Measurements from ENCODE around the gene SCRN1.
"Not testable (repeated sequence)": the region's sequence is repeated elsewhere in the genome, so short reads cannot be mapped to it uniquely, and the experiment has no call there.

Gene SCRN1

DNA sequence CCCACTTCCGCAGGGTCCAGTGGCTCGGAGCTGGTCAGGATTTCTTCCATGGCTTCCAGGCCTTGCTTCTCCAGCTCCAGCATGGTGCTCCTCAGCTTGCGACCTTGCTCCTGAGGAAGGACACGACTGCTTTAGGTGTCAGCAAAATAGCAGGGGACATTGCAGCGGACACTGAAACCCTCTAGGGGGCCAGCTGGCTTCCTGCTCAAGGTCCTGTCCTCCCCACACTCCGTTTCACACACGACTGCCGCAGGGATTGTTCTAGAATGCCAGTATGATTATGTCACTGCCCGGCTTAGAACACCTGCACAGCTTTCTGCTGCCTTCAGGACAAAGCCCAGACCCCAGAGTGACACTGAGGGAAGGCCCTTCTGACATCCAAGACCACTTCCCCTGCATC lies 65.6 kb downstream of the SCRN1 start:
- no peak for DNase-seq

DNA sequence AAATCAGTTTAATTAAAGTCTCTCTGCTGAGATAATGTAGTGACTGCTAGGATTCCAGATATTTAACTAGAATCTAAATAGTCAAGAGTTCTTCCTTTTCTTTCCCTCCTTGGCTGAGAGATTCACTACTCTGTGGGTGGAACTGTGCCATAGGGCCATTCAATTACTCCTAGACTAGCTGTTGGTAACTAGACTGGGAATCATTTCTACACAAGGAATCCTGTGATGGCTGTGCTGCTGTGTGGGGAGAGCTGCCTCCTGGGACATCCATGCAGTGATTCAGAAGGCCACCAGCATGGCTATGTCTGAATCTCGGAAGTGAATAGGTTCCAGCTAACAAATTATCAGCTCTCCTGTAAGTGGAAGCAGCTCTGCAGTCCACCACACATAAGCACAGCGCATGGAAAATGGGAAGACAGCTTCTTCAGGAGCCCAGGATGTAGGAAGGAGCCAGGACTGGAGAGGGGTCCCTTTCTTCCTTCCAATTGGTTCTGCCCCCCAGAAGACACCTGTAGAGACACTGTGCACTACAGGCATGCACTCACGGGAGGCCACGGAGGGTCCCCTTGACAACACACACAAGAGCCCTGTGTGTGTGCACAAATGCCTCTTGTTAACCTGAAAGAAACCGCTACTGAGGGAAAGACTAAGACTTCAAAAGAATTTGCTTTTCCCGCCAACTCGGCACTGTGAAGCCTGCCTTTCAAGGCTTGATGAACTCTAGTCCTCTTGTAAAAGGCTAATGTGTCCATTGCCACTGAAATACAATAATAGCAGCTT lies 66.5 kb downstream of the SCRN1 start:
- no peak for DNase-seq

DNA sequence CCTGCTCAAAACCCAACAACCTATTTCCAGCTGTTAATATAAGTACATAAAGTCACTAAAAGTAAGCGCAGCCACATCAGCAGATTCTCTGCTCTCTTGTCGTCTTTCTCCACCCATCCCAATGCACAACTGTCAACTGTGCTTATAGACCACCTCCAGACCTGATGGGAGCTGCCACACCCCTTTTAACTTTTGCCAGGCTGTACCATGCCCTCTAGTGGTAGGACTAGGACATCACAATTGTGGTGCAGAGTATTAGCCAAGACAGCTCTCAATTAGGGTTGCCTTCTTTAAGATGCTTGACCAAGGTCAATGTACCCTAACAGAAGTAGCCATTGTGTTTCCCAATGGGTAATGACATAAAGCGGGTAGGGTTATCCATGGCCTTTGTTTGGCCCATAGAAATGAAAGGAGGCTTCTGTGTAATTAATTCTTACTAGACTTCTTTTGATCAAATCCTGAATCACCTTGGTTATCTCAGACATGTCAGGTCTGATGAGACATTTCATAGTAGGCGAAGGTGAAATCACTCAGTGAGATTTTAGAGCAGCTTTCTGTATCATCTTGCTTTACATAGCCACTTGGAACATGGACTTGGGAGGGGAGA lies 68.1 kb downstream of the SCRN1 start:
- peak in 2 of 4 experiments; percentile 2 to 3 for DNase-seq

DNA sequence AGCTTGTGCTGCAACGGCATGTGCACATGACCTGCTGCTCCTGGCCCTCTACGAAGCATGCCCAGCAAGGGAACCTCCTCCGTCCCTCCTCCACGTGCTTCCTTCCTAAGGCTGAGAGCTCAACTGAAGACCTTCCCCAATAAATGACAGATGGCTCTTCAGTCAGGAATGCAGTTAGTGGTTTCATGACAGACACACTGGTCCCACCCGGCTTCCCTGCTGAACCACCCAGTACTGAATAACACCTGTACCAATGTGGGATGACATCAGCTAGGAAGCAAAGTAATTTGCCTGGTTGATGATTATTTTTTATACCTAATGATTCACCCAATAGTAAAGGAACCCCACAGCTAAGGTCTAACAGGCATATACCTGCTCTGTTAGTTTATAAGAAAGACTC lies 69.1 kb downstream of the SCRN1 start:
- no peak for DNase-seq

DNA sequence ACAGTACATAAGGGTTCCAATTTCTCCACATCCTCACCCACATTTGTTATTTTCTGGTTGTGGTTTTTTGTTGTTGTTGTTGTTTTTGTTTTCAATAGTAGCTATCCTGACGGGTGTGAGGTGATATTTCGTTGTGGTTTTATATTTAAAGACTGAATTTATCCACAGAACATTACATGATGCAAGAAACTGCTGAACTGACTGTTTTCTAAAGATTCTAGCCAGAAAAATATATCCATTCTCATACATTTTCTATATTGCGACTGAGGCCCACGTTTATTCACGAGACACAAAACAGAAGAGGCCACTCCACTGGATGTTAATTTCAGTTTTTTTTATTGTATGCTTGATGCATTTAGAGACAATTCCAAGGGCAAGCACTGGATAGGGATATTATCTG lies 69.8 kb downstream of the SCRN1 start:
- DNase-seq: no peak

DNA sequence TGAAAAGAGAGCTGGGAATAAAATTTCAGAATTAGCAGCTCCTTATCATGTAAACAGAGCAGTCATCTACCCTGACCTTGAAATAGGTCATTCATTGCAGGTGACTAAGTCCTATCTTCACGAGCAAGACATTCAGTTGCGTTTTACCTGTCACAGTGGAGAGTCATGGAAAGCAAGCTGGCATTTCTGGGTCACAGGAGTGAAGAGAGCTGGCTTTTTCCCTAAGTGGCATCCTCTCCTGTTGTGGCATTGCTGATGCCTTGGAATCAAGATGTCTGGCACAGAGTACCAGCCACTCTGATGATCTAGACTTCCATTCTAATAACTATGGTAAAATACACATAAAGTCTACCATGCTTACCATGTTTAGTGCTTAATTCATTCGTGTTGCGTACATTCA lies 70.8 kb downstream of the SCRN1 start:
- DNase-seq: no peak

DNA sequence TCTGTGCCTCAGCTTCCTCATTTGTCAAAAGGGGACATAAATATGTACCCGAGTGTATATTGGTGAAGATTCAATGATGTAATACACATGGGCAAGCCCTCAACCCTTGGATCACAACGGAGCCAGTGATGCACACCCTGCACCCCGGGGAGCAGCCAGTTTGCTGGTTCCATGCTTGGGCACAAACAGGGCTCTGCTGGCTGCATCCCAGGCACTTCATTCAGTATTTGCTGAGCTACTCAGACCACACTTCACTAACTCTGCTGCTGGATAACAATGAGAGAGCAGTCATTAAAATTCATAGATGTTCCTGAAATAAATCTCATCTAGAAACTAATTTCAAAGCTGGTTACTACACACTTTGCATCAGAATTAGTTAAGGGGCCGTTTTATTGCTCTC lies 72.0 kb downstream of the SCRN1 start:
- DNase-seq: no peak

DNA sequence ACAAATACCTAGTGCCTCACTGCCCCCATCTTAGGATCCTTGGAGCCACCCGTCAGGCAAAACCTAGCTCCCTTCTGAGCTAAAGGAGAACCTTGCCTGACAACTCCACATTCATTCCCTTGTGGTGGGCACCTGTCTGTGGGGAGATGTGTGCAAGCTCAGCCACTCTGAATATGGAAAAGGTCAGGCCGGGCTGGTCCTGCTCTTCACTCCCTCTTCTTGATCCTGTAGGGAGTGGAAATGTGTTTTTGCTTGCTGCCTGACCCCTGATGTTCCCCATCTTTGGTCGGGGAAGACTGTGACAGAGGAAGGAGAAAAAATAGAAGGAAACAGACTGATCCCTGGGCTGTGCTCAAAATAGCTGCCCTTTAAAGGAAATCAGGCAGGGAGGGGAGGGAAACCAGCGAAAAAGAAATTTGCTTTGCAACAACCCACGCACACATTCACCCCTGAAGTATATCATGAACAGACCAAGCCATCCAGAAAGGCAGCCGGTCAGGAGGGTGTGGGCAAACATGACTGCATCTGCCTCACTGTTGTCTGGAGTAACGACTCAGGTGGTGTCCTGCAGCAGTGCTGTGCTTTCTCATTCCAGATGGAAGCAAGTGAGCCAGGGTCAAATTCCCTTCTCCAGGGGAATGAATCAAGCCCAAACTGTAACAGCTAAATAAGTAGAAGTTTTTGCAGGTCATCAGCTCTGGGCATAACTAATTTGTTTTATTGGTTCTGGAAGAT lies 74.0 kb downstream of the SCRN1 start:
- DNase-seq: no peak

DNA sequence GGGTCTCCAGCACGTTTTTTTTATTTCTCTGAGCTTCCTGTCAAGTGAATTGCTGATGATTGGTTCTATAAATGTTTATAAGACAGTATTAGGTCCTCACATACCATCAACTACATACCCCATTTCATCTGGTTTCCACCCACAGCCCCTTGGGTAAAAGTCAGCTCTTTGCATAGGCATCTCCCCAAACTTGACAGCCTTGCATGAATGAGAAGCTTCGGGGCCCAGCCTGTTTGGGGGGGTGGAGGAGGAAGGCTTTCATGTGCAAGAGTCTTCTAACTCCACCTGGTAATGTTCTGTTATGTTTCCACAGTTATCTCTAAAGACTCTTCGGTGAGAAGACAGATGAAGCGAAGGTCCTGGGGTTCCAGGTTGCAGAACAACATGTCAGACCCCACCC lies 75.4 kb downstream of the SCRN1 start:
- DNase-seq: no peak

DNA sequence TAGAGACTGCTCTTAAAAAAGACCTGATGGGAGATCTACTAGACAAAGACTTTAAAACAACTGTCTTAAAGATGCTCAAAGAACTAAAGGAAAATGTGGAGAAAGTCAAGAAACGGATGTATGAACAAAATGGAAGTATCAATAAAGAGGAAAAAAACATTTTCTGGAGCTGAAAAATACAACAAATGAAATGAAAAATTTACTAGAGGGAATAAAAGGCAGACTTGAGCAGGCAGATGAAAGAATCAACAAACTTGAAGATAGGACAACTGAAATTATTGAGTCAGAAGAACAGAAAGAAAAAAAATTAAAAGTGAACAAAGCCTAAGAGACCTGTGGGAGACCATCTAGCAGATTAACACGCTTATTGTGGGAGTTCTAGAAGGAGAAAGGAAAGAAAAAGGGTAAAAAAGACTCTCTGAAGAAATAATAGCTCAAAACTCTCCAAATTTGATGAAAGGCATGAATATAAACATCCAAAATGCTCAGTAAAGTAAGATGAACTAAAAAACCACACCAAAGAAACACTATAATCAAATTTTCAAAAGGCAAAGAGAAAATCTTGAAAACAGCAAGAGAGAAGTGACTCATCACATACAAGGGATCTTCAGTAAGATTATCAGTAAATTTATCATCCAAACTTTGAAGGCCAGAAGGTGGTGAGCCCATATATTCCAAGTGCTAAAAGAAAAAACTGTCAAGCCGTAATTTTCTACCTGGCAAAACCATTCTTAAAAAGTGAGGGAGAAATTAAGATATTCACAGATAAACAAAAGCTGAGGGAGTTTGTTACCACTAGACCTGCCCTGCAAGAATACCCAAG lies 83.2 kb downstream of the SCRN1 start:
- no peak for DNase-seq

DNA sequence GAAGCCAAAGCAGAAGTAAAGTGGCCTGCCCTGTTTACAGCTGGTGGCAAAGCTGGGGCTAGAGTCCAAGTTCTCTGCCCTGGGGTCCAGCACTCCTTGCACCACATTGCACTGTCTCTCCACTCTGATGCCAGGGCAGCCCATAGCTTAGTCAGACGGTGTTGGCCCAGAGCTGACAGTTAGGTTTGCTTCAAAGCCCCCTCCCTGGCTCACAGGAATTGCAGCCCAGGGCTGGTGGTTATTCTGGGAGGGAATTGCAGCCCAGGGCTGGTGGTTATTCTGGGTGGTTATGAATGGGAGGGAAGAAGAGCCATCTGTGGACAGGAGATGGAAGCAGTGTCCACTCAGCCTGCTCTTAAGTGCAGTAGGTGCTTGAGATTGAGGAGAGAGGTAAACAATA lies 88.9 kb downstream of the SCRN1 start:
- no peak for DNase-seq

DNA sequence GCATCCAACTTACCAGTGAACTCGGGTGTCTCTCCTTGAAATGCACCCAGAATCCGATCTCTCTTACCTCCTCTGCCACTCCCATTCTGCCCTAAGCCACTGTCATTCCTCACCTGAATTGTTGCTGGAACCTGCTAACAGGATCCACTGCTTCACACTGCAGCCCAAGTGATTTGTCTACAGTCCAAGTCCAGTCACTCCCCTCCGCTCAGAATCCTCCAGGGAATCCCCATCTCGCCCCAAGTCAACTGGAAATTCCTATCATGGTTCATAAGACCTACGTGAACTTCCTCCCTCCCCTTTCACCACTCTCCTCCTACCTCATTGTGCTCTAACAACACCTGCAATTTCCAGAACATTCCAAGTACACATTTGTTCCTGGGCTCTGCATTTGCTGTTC lies 91.3 kb downstream of the SCRN1 start:
- DNase-seq: no peak

DNA sequence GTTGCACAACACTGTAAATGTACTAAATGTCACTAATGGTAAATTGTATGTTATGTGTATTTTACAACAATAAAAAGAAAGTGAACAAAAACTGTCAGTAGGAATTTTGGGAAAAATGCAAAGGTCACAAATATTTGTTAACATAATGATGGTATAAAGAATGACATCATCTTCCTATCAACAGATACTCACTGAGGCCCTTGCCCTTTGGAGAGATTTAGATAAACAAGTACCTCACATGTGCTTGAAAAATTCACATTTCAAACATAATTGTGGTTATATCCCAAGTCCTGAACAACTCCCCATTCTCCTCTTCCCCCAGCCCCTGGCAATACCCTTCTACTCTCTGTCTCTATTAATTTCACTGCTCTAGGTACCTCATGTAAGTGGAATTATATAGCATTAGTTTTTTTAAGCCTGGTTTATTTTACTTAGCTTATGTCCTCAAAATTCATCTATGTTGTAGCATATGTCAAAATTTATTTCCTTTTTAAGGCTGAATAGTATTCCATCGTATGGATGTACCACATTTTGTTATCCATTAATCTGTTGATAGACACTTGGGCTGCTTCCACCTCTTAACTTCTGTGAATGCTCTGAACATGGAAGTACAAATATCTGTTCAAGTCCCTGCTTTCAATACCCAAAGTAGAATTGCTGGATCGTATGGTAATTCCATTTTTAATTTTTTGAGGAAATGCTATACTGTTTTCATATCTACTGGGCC lies 92.8 kb downstream of the SCRN1 start:
- no peak for DNase-seq

DNA sequence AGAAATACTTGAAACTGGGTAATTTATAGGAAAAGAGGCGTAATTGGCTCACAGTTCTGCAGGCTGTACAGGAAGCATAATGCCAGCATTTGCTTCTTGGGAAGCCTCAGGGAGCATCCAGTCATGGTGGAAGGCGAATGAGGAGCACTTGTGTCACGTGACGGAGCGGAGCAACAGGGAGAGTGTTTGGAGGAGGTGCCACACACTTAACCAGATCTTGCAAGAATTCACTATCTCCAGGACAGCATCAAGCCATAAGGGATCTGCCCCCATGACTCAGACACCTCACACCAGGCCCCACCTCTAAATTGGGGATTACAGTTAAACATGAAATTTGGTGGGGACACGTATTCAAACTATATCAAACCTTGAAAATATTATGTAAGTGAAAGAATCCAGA lies 94.0 kb downstream of the SCRN1 start:
- no peak for DNase-seq

DNA sequence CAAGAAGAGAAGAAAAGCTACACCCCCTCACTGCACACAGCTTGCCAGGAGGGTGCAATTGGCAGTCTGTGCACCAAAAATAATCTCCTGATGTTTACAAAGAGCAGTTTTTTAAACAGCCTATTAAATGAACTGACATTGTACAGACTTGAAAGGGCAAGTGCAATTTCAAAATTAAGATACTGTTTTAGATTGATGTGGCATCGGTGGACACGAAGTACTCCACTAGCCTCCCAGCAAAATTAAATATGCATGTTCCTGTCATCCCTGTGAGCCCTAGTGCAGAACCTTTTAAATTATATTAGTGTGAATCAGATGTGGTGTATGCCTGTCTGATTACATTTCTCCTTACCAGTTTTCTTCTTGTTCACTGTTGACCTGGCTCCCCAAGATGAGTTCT lies 95.3 kb downstream of the SCRN1 start:
- no peak for DNase-seq

DNA sequence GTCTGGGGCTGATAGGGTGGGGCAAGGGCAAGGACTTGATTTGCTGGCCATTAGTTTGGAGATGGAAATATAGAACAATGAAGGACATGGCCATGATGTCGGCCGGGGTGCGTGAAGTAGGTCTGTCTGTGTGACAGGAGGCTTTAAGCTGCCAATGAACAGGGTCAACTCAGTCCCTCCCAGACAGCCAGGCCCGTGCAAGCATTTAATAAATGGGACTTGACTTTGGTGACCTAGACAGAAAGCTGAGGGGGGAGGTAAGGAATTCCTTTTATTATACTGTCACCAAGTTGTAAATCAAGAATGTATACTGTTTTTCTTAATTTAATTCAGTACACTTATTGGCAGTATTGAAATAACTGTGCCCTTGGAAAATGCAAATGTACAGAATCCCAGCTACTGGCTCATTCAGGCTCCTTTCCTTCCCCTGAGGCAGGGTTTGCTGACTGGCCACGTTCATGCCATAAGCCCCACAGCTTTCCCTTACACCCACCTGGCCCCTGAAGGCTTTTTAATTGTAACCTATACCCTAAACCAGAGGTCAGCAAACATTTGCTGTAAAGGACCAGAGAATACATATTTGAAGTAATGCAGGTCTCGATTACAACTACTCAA lies 96.1 kb downstream of the SCRN1 start:
- DNase-seq: no peak

DNA sequence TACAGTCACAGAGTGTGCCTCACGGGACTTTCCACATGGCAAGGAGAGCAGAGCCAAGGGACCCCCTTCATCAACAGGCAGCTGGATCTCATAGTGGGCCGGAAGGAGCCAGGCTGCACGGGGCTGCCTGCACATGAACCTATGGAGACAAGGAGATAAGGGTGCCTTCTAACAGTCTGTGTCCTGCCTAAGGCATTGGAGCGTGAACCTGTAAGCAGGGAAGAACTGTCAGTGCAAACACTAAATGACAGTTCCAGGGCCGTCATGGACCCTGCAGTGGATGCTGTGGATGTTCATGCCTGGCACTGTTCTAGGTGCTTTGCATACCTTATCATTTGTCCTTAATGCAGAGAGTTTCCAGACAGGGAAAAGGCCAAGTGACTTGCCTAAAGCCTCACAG lies 97.4 kb downstream of the SCRN1 start:
- DNase-seq: no peak

DNA sequence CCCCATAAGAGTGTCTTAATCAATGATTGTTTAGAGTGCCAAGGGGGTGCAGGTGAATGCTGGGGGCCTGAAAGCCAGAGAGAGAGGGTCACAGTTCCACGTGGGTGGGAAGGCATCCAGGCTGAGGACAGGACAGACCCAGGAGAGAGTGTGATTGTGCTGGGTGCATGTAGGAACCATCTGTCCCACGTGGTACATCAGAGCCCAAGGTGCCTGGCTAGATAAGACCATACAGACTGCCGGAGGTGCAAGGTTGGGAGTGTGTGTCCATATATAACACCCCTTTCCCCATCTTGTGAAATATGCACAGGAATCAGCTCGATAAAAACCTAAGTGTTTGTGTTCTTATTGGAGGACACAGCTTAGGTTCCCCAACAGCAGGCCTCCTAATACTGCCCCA lies 97.8 kb downstream of the SCRN1 start:
- DNase-seq: no peak

DNA sequence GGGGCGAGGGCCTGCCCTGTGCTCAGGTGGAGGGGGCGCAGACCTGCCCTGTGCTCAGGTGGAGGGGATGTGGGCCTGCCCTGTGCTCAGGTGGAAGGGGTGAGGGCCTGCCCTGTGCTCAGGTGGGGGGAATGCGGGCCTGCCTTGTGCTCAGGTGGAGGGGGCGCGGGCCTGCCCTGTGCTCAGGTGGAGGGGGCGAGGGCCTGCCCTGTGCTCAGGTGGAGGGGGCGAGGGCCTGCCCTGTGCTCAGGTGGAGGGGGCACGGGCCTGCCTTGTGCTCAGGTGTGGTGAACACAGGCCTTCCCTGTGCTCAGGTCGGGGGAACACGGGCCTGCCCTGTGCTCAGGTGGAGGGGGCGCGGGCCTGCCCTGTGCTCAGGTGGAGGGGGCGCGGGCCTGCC lies 98.8 kb downstream of the SCRN1 start:
- not testable (repeated sequence) for DNase-seq

DNA sequence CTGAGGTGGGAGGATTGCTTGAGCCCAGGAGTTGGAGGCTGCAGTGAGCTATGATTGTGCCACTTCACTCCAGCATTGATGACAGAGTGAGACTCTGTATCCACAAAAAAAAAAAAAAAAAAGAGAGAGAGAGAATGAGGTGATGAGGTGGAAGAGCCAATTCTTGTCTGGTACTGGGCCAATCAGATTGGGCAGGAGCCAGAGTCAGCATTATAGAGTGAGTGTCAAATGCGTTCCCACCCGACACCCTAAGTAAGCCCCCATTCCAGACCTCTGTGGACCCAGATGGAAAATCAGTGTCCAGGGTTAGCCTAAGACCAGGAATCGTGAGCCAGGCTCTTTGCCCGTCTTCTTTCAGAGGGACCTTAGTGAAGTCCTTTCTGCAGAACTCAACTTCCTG lies 99.3 kb downstream of the SCRN1 start:
- no peak for DNase-seq

DNA sequence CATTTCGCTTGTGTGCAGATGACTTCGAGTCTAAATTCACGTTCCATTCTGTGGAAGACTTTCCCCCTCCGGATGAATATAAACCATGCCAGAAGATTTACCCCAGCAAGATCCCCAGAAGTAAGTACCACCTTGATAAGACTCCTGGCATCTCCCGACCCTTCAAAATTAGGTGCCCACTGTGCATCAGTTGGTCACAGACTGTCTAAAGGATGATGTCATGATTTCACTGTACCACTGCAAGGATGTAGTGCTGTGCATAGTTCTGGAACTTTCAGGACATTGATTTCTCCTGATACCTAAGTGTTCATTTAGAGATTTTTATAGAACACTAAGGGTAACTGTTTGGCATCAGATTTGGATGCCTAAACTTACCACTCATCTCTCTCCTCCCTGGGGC lies 100.3 kb downstream of the SCRN1 start:
- DNase-seq: no peak

DNA sequence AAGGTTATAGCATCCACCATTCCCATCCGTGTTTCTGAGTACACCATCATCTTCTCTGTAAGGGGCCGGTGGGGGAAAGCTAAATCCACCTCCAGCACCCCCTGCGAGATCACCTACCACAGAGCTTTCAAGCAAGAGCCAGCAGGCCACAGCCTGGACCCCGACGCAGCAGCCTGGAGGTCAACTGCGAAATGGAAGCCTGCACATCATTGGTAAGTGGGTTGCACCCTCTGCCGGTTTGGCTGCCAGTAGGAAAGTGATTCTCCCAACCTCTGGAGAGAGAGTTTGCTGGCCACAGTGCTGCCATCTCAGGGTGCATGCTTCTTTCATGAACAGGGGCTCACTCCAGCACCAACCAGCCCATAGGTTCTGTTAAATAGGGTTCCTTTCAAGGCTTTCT lies 101.6 kb downstream of the SCRN1 start:
- no peak for DNase-seq

All from activated CD4-positive, CD25-positive, alpha-beta regulatory T cell (primary cell).